Effector CD8-positive, alpha-beta T cell (primary cell): ENCODE data around the gene SIDT2.
"Not testable (repeated sequence)": the region's sequence is repeated elsewhere in the genome, so short reads cannot be mapped to it uniquely, and the experiment has no call there.

Source experiments
- DNase-seq: peaks from one replicate; lab custom pipeline; 2025; lab: John Stamatoyannopoulos, UW

SIDT2 gene

GRCh38 chr11:117172724-117173421 is 5.7 kb upstream of the SIDT2 start:
- no peak for DNase-seq

- no peak for DNase-seq
Measured at GRCh38 chr11:117175104-117175503, 3.4 kb upstream of the SIDT2 start.

- no peak for DNase-seq
Measured at GRCh38 chr11:117175781-117176180, 2.8 kb upstream of the SIDT2 start.

GRCh38 chr11:117176186-117176585 is 2.4 kb upstream of the SIDT2 start:
- DNase-seq: no peak

GRCh38 chr11:117177534-117178209 is 871 bp upstream of the SIDT2 start:
- no peak for DNase-seq

- DNase-seq: peak; percentile 21
Measured at GRCh38 chr11:117179048-117179999, 781 bp downstream of the SIDT2 start.

- no peak for DNase-seq
Measured at GRCh38 chr11:117180020-117180419, 1.5 kb downstream of the SIDT2 start.

- DNase-seq: peak; percentile 22
Measured at GRCh38 chr11:117180661-117181585, 2.4 kb downstream of the SIDT2 start.

GRCh38 chr11:117181586-117182550 is 3.3 kb downstream of the SIDT2 start:
- no peak for DNase-seq

GRCh38 chr11:117182551-117182935 is 4.0 kb downstream of the SIDT2 start:
- no peak for DNase-seq

- DNase-seq: not testable (repeated sequence)
Measured at GRCh38 chr11:117183178-117183577, 4.6 kb downstream of the SIDT2 start.

- no peak for DNase-seq
Measured at GRCh38 chr11:117183724-117184349, 5.3 kb downstream of the SIDT2 start.

GRCh38 chr11:117185736-117186430 is 7.3 kb downstream of the SIDT2 start:
- DNase-seq: no peak

- DNase-seq: no peak
Measured at GRCh38 chr11:117186431-117186761, 7.9 kb downstream of the SIDT2 start.

GRCh38 chr11:117187007-117187406 is 8.5 kb downstream of the SIDT2 start:
- no peak for DNase-seq

- no peak for DNase-seq
Measured at GRCh38 chr11:117187428-117187798, 8.9 kb downstream of the SIDT2 start.

- DNase-seq: no peak
Measured at GRCh38 chr11:117187799-117188481, 9.4 kb downstream of the SIDT2 start.

- no peak for DNase-seq
Measured at GRCh38 chr11:117188620-117189081, 10.1 kb downstream of the SIDT2 start.
